ENCODE results near the gene GPRC5D. TPM values are rescaled to one million over a fixed set of nuclear protein-coding genes. Genes with fewer than 3 reads are reported as not detected.

The GPRC5D gene
- total RNA-seq, 4 donors from 2014 or later = not detected

GRCh38 chr12:12951504-12951903, 466 bp downstream of the GPRC5D start:
- ATAC-seq (ENCODE audit: low FRiP score) (no peak), DNase-seq (ENCODE audit: low spot score) (no peak)
- TF ChIP-seq CTCF (IDR thresholded peaks at IDR 0.05) = no peak

- ATAC-seq (ENCODE audit: low FRiP score) = peak; percentile 27
- TF ChIP-seq CTCF (IDR thresholded peaks at IDR 0.05) = no peak
- no peak for DNase-seq (ENCODE audit: low spot score)
Observed at GRCh38 chr12:12947902-12948301, 4.1 kb downstream of the GPRC5D start.

GRCh38 chr12:12946686-12947355, 5.1 kb downstream of the GPRC5D start:
- ATAC-seq (ENCODE audit: low FRiP score) (no peak), DNase-seq (ENCODE audit: low spot score) (no peak)
- no peak for TF ChIP-seq CTCF (IDR thresholded peaks at IDR 0.05)

- DNase-seq (ENCODE audit: low spot score) (no peak), ATAC-seq (ENCODE audit: low FRiP score) (no peak)
- no peak for TF ChIP-seq CTCF (IDR thresholded peaks at IDR 0.05)
Observed at GRCh38 chr12:12945591-12945990, 6.4 kb downstream of the GPRC5D start.

- TF ChIP-seq CTCF (IDR thresholded peaks at IDR 0.05) = no peak
- ATAC-seq (ENCODE audit: low FRiP score) (no peak), DNase-seq (ENCODE audit: low spot score) (no peak)
Observed at GRCh38 chr12:12943586-12944260, 8.2 kb downstream of the GPRC5D start.

GRCh38 chr12:12941450-12942350, 10.3 kb downstream of the GPRC5D start:
- no peak for ATAC-seq (ENCODE audit: low FRiP score)
- TF ChIP-seq CTCF (IDR thresholded peaks at IDR 0.05) = no peak
- no peak for DNase-seq (ENCODE audit: low spot score)
